Measurements from ENCODE around the gene WNK2.

- TF ChIP-seq, protein P1, sequence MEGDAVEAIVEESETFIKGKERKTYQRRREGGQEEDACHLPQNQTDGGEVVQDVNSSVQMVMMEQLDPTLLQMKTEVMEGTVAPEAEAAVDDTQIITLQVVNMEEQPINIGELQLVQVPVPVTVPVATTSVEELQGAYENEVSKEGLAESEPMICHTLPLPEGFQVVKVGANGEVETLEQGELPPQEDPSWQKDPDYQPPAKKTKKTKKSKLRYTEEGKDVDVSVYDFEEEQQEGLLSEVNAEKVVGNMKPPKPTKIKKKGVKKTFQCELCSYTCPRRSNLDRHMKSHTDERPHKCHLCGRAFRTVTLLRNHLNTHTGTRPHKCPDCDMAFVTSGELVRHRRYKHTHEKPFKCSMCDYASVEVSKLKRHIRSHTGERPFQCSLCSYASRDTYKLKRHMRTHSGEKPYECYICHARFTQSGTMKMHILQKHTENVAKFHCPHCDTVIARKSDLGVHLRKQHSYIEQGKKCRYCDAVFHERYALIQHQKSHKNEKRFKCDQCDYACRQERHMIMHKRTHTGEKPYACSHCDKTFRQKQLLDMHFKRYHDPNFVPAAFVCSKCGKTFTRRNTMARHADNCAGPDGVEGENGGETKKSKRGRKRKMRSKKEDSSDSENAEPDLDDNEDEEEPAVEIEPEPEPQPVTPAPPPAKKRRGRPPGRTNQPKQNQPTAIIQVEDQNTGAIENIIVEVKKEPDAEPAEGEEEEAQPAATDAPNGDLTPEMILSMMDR (IDR thresholded peaks at IDR 0.05; ENCODE audit: extremely low read depth in 1 of 2, insufficient read depth in 1 of 2, low read depth in 1 of 2, low read length in 2 of 2) = no peak
- TF ChIP-seq JUN (IDR thresholded peaks at IDR 0.05; ENCODE audit: borderline replicate concordance, insufficient read depth, insufficient read length, low read depth) (no peak), POLR2A (IDR thresholded peaks at IDR 0.05; ENCODE audit: low read depth, low read length) (no peak), EZH2 (IDR thresholded peaks at IDR 0.05; ENCODE audit: borderline replicate concordance, low read depth, low read length, severe bottlenecking) (no peak), MYC (IDR thresholded peaks at IDR 0.05; ENCODE audit: low read depth, low read length) (no peak), POLR2AphosphoS5 (IDR thresholded peaks at IDR 0.05; ENCODE audit: insufficient read depth, low read depth, low read length) (no peak), FOS (IDR thresholded peaks at IDR 0.05; ENCODE audit: borderline replicate concordance, insufficient read depth, low read length) (no peak)
- TF ChIP-seq, protein P2, sequence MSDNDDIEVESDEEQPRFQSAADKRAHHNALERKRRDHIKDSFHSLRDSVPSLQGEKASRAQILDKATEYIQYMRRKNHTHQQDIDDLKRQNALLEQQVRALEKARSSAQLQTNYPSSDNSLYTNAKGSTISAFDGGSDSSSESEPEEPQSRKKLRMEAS (IDR thresholded peaks at IDR 0.05; ENCODE audit: insufficient read depth, insufficient read length) = no peak
These were observed 49.1 kb downstream of the WNK2 start for GRCh38 chr9:93233033-93233432.

Data from endothelial cell of umbilical vein (primary cell).